Stimulated activated CD8-positive, alpha-beta memory T cell treated with anti-CD3 and anti-CD28 coated beads, Interleukin-15, amount 100 ng/mL, for 1 hour (primary cell): Measurements from ENCODE around the gene LPAR2.
"Not testable (repeated sequence)": the region's sequence is repeated elsewhere in the genome, so short reads cannot be mapped to it uniquely, and the experiment has no call there.

Experiments used
- DNase-seq: peaks from one replicate; pipeline ENCODE4 v3.0.0-alpha.2; 2020; ENCODE audit warnings: low read depth

Gene LPAR2

DNA sequence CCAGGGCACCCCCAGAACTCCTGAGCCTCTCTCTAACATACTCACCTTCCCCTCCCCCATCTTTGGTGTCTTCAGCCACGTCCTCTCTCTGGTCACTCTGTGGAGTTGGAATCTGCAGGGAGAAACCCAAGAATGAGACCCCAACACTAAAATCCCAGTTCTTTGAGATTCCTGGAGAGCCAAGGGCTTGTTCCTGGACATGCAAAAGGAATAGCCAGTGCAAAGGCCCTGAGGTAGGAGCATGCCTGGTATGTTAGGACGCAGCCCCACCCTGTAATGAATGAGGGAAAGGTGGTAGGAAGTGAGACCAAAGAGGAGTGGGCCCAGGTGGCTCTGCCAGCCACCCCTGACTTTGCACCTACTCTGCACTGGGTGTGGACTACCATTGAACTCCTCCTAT, 2.4 kb upstream of the LPAR2 start:
- DNase-seq: no peak

DNA sequence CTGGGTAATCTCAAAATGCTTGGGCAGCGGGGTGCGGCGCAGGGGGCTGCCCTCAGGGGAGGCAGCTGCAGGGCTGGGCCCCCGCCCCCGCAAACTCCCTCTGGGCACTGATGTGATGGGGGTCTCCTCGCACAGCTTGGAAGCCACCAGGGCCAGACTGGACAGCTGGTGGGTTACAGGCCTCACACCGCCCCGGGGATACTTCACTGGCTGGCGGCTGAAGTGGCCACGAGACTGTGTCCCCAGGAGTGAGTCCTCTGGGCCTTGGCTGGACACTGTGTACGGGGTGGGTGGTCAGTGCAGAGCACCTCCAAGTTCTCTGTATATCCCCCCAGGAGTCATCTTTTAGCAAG, 2.0 kb upstream of the LPAR2 start:
- DNase-seq: no peak

DNA sequence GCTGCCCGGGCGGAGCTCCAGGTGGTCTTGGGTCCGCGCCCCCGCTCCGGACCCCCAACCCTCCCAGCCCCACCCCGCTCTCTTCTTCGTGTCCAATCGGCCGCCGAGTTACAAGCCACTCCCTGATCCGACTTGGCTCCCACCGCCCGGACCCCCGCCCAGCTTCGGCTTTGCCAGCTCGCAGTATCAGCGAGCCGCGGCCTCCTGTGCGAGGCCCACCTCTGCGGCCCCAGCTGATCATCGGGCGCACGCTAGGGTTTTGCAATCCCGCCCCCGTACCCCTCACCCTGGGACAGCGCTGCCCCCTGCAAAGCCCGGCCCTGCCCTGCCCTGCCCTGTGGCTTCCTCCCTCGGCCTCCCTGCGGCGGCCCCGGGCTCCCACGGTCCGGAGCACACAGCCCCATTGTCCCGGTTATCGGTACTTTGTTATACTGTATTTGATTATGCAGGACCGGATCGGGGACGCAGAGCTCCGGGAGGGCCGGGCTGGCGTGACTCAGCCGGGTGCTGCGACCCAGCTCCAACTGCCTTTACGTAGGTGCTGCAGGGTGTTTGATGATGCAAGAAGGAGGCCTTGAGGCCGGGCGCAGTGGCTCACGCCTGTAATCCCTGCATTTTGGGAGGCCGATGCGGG, 598 bp upstream of the LPAR2 start:
- DNase-seq: no peak

DNA sequence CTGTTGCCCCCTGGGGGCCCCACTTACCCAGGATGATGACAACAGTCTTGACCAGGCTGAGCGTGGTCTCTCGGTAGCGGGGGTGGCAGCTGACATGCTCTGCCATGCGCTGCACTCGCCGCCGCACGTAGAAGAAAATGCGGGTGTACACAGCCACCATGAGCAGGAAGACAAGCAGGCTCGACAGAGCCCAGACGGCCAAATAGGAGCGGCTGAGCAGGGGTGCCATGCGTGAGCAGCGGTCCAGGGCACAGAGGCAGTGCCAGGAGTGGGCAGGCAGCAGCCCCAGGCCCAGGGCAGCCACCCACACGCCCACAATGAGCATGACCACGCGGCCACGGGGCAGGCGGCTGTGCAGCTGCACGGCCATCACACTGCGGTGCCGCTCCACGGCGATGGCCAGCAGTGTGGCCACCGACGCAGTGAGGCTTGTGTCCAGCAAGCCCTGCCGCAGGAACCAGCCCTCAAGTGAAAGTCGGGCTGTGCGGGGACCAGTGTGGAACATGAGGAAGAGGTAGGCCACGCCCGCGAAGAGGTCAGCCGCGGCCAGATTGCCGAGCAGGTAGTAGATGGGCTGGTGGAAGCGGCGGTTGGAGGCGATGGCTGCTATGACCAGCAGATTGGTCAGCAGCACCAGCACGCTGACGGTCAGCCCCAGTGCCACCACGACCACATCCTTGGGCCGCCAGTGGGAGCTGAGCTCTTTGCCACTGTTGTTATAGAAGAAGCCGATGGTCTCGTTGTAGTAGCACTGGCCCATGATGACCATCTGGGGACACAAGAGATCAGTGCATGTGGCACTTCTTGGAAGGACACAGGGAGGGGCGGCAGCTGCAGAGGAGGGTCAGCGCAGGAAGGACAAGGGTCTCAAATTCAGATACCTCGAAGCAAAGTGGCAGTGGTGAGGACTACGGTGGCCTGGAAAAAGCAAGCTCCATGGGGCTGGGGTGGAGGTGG, 1.2 kb downstream of the LPAR2 start:
- no peak for DNase-seq

DNA sequence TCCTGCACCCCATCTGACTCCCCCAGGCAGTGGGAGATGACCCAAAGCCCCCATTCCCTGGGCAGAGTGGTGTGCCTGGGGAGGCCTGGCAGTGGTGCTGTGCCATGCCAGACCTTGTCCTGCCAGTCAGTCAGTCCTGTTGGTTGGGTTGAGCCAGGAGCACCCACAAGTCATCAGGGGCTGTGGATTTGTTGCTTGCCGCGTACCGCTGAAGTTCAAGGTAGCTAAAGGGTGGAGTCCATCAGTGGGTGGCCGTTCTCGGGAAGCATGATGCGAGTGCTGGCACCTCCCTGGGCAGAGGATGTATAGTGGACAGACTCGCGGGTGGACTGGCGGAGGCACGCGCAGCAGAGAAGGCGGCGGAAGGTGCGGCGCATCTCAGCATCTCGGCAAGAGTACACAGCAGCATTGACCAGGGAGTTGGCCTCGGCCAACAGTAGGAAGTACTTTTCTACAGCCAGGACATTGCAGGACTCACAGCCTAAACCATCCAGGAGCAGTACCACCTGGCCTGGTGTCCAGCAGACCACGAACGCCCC, 3.9 kb downstream of the LPAR2 start:
- no peak for DNase-seq

DNA sequence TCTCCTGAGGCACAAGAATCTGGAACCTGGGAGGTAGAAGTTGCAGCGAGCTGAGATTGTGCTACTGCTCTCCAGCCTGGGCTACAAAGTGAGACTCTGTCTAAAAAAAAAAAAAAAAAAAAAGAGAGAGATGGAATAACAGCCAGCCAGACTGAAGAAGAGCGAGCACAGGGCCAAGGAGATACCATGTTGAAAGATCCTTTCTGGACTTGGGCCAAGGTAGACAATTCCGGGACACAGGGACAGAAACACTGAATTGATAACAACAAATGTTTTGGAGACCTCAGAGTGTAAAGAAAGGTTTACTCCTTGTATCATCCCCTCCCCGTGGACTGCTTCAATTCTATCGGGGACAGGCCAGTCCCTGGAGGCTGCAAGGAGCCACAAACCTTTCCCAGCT, 4.6 kb downstream of the LPAR2 start:
- DNase-seq: no peak

DNA sequence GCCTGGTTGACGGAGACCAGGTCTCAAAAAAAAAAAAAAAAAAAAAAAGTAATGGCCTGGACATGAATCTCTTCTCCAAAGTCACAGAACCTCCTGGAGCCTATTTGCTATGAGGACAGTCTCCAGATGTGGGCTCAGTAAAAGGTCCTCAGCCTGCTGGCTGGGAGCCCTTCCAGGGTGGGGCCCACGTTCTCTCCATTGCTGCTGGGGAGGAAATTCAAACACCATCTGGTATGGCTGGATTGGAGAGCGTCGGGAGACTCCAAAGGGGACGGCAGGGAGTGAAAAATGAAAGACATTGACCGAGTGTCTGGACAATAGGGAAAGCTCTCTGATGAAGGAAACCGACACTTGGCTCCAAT, 8.2 kb downstream of the LPAR2 start:
- DNase-seq: no peak

DNA sequence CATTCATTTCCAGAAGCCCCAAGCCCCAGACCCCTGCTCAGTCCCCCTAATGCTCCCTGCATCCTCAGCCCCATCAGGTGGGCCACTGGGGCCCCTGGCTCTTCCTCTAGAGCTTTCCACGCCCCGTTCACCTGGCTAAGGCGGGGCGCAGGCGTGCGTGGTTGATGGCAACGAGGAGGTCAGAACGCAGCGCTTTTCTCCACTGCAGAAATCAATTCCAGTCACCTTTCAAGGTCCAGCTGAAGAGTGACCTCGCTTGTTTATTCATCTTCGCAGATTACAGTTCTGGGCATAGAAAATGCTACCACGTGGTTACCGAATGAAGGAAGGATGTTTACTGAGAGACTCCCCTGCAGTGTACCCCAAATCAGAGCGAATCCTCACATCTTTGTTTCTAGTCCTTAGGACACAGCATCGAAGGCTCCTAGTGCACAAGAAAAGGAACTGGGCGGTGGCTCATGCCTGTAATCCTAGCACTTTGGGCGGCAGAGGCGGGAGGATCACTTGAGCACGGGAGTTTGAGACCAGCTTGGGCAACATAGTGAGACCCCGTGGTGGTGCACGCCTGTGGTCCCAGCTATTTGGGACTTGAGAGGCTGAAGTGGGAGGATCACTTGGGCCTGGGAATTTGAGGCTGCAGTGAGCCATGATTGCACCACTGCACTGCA, 8.7 kb downstream of the LPAR2 start:
- DNase-seq: no peak

DNA sequence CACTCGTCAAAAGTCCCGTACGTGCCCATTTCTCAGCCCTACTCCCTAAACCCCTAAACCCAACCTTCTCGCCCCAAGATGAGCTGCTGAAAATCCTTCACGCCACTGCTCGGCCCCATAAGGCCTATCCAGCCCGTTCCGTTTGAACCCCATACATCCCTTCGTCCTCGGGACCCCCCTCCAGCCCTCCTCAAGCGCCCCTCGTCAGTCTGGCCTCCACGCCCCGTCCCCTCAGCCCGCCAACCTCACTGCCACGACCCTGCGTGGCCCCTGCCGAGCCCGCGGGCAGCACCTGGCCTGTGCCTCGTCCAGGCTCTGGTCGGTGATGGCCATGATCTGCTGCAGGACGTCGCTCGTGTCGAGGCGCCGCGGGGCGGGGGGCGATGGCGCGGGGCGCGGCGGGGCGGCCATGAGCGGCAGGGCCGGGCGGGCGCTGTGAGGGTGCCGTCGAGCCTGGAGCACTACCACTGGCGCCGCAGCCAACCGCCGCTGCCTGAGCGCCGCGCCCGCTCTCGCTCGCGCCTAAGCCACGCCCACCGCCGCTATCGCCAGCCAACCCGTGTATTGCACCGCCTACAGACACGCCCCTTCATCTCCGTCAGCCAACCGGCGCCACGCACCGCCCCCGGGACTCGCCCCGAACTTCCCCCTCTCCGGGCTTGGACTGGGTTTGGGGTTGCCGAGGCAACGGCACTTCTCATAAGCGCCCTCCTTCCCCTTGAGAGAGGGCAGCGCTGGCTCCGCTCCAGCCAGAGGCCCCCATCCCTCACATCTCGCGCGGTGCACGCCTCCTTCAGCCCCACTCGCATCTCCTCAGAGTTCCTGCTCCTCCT, 9.6 kb downstream of the LPAR2 start, which contains the start of gene PBX4:
Gene PBX4 (minus strand): TSS at position 469 of the 833 bp plus-strand sequence. CDS start 58 bp downstream, at position 411.
- DNase-seq: peak; percentile 99

DNA sequence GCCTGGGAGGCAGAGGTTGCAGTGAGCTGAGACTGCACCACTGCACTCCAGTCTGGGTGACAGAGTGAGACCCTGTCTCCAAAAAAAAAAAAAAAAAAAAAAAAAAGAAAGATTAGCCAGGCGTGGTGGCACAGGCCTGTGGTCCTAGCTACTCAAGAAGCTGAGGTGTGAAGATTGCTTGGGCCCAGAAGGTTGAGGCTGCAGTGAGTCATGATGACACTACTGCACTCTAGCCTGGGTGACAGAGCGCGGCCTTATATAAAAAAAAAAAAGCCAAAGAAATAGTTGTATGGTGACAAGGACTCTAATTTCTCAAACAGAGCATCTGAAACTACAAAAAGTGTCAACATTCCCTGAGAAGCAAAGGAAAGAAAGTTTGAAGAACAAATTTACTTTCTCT, 12.9 kb downstream of the LPAR2 start:
- DNase-seq: no peak

DNA sequence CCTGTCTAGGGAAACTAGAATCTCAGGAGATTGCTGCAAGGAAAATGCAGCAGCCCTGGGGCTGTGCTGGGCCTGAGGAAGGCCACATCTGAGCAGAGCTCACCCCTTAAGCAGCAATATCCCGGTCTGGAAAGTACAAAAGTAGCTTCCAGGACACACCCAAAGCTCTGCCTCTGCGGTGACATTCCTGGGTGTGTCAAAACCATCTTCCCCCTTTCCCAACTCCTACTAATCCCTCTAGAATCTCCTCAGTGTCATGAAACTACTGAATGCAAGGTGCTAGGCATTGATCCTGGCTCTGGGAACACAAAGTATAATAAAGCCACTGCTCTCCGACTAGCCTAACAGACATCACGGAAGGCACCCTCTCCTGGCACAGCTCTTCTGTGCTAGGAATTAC, 14.5 kb downstream of the LPAR2 start:
- DNase-seq: no peak

DNA sequence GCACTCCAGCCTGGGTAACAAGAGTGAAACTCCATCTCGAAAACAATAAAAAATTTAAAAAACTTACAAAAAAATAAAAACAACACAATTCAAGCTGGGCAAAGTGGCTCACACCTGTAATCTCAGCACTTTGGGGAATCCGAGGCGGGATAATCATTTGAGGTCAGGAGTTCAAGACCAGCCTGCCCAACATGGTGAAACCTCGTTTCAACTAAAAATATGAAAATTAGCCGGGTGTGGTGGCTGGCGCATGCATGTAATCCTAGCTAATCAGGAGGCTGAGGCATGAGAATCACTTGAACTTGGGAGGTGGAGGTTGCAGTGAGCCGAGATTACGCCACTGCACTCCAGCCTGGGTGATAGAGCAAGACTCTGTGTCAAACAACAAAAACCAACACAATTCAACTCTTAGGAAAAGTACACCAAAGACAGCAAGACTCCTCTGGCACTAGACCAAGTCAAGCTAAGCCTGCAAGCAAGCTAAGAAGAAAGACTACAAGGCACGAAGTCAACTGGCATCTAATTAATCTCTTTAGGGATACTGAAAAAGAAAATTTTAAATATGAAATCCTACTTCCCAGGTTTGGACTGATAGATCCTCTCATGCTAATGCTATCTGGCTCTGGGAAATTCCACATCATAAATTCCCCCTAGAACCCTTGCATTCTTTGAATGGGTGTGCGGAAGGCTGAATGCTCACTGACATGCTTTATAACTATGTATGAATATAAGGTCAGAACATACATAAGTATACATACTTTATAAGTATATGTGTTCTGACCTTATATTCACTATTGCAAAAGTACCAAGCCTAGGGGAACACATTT, 17.4 kb downstream of the LPAR2 start:
- DNase-seq: no peak

DNA sequence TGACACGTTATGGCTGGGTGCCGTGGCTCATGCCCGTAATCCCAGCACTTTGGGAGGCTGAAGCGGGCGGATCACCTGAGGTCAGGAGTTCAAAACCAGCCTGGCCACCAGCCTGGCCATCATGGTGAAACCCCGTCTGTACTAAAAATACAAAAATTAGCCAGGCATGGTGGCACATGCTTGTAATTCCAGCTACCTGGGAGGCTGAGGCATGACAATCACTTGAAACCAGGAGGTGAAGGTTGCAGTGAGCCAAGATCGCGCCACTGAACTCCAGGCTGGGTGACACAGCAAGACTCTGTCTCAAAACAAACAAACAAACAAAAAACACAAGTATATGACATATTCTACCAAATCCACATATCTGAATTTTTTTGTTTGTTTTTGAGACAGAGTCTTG, 21.3 kb downstream of the LPAR2 start:
- not testable (repeated sequence) for DNase-seq

DNA sequence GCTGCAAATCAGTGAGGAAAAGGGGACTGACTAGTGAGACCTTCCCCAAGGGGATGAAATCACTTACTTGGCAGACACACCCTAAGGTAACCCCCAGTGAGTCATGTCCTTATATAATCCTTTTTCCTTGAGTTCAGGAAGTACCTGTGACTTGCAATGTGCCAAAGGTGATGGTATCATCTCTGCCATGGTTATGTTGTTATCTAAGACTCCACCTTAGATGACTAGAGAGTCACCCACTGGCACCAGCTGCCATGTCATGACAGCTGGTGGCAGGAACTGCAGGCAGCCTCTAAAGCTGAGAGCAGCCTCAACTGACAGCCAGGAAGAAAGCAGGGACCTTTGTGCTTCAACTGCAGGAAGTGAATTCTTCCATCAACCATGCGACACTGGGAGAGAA, 22.0 kb downstream of the LPAR2 start:
- no peak for DNase-seq

DNA sequence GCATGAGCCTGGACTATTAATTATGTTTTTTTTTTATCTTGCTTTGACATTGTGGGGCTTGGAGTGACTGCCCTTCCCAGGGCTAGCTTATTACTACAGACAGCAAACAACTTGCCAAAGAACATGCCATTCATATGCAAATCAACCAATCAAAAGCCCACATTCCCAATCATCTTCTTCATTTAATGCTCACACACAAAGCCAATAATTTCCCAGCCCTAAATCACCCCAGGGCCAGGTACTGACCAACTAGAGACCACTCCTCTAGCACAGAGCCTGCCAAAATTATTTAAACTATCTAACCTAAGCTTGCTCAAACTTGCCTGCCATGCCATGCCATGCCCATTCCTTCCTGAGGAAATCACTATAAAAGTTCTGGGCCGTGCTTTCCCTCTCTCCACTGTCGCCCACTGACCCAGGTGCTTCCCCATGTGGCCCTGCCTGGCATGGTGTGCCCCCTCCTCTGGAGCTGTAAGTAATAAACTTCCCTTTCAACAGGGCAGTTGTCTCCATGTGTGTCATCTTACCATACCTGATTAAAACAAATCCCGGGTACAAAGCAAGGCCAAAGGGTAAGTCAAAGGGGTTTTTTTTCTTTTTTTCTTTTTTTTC, 25.2 kb downstream of the LPAR2 start:
- DNase-seq: no peak

DNA sequence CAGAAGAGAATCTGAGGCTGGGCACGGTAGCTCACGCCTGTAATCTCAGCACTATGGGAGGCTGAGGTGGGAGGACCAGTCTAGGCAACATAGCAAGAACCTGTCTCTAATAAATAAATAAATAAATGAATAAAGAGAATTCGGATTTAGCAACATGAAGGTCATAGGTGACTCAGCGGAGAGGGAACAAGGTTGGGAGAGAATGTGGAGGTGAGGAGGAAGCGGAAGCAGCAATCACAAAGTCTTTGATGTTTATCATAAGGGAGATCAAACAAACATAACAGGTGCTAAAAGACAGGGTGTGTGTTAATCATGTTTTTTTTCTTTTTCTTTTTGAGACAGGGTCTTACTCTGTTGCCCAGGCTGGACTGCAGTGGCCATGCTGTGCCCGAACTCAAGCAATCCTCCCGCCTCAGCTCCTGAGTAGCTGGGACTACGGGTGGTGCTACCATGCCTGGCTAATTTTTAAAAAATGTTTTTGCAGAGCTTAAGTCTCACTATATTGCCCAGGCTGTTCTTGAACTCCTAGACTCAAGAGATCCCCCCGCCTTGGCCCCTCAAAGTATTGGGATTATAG, 25.8 kb downstream of the LPAR2 start:
- DNase-seq: no peak

DNA sequence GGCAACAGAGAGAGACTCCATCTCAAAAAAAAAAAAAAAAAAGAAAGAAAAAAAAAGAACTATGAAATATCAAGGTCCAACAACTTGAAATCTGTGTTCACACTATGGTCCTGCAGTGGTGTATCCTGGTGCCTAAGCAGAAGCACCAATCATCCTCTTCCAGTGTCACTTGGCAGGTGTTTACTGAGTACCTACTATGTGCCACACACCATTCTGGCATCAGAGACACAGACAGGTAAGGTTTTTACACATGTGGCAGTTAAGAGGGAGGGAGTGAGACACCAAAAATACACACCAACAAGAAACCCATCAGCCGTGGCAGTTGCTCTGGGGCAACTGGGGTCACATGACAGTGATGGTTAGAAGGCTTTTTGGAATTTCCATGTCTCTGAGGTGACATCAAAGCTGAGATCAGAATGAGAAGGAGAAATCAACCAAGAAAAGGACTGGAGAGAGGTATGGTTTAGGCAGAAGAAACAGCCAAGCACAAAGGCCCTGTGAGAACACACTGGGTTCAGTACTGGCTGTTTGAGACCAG, 27.2 kb downstream of the LPAR2 start:
- no peak for DNase-seq

DNA sequence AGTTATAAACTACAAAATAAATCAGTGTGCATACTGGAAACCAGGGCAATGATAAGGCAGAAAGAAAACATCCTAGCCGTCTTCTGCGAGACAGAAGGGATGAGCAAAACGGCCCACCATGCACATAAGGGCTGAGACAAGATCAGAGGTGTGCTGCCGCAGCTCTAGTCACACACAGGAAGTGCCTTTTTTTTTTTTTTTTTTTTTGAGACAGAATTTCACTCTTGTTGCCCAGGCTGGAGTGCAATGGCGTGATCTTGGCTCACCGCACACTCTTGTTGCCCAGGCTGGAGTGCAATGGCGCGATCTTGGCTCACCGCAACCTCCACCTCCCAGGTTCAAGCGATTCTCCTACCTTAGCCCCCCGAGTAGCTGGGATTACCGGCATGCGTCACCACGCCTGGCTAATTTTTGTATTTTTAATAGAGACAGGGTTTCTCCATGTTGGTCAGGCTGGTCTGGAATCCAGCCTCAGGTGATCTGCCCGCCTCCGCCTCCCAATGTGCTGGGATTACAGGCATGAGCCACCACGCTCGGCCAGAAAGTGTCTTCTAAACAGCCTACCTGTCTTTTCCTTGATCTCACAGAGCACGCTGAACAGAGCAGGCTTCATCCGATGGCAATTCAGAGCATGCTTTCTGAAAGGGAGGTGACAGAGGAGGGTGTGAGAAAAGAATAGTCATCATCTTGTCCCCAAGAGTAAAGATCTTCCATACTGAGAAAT, 29.1 kb downstream of the LPAR2 start:
- DNase-seq: not testable (repeated sequence)

DNA sequence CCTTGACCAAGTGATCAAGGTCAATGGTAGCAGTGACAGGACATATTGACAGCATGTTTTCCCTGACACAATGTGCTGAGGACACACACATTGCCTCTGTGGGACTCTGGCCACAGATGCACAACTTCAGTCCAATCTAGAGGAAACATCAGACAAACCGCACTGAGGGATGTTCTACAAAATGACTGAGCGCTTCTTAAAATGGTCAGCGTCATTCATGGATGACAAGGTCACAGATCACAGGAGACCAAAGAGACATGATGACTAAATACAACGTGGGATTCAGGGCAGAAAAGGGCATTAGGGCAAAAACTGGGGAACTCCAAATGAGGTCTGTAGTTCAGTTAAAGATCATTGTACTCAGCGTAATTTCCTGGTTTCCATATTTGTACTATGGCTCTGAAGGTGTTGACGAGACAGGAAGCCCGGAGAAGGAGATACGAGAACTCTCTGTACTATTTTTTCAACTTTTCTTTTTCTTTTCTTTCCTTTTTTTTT, 30.2 kb downstream of the LPAR2 start:
- no peak for DNase-seq
